Activated CD4-positive, alpha-beta T cell treated with anti-CD3 and anti-CD28 coated beads, Interleukin-2, amount 50 U/mL, for 1 hour (primary cell): Measurements from ENCODE around the gene PIK3CD.
A peak's percentile ranks its signal among the peaks of the same experiment; 100 is the strongest.
"Not testable (repeated sequence)": the region's sequence is repeated elsewhere in the genome, so short reads cannot be mapped to it uniquely, and the experiment has no call there.

ENCODE experiments used
- DNase-seq: peaks from one replicate; pipeline ENCODE4 v3.0.0-alpha.2; 2020

PIK3CD gene

DNA sequence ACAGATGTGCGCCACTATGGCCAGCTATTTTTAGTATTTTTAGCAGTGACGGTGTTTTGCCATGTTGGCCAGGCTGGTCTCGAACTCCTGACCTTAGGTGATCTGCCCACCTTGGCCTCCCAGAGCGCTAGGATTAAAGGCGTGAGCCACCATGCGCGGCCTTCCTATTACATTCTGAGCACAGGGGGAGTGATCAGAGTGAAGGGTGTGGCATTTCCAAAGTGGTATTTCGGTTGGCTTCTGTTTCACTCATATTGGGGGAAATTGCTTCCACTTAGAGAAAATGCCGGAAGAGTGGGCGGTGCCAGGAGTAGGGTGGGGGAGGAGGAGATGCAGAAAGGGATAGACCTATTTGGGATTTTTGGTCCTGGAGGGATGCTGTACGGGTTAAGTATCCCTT, 4.3 kb downstream of the PIK3CD start:
- DNase-seq: no peak

DNA sequence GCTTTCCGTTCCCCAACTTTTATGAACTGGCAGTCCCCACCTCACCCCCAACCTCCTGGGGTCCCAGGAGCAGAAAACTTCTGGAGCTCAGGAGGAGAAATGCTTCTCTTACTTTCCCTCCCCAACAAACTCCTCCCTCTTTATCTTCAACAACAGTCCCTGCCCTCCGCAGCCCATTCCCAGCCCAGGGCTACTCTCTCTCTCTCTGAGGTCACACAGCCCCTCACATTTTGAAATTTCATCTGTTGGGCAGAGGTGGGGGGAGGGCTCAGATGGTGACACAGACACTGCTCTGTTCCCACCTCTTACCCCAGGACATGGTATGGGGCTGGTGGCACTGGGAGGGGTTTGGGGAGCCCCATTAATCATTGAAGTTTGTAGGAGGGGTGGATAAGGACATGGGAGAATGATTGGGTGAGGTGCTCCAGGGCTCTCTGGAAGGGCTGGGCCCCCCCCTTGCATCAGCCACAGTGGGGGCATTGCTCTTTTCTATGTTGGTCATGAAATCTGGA, 6.0 kb downstream of the PIK3CD start:
- DNase-seq: no peak

- no peak for DNase-seq
Measured at GRCh38 chr1:9658199-9658598, 6.7 kb downstream of the PIK3CD start.

DNA sequence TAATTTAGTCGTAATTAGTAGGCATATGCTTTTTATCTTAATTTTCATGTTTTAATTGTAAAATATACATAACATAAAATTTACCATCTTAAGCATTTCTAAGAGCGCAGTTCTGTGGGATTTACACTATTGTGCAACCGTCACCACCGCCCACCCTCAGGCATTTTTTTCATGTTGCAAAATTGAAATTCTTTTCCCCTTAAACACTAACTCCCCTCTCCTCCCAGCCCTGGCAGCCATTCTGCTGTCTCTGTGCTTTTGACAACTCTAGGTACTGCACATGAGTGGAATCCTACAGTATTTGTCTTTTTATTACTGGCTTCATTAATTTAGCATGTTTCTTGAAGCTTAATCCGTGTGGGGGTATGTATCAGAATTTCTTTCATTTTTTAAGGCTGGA, 7.8 kb downstream of the PIK3CD start:
- DNase-seq: no peak

GRCh38 chr1:9663257-9663656, 11.7 kb downstream of the PIK3CD start:
- DNase-seq: no peak

- DNase-seq: no peak
Measured at GRCh38 chr1:9665193-9665592, 13.7 kb downstream of the PIK3CD start.

DNA sequence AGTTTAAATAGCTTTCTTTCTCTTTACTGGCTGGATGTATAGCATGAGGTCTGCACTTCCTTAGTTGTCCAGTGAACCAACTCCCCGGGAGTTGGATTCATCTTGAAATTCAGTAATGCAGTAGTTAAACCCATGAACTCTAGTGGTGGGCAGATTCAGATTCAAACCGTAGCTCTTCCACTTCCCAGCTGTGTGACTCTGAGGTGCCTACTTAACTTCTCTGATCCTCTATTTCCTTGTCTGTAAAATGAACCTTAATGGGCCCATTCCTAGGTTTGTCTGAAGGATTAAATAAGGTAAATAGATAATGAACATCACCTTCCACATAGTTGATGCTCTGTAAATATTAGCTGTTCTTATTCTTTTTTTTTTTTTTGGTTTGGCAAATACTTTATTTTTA, 16.5 kb downstream of the PIK3CD start:
- no peak for DNase-seq

GRCh38 chr1:9670085-9670484, 18.6 kb downstream of the PIK3CD start:
- DNase-seq: no peak

- no peak for DNase-seq
Measured at GRCh38 chr1:9671377-9672140, 20.0 kb downstream of the PIK3CD start.

GRCh38 chr1:9672444-9672843, 20.9 kb downstream of the PIK3CD start:
- DNase-seq: no peak

GRCh38 chr1:9675393-9675792, 23.9 kb downstream of the PIK3CD start:
- DNase-seq: no peak

DNA sequence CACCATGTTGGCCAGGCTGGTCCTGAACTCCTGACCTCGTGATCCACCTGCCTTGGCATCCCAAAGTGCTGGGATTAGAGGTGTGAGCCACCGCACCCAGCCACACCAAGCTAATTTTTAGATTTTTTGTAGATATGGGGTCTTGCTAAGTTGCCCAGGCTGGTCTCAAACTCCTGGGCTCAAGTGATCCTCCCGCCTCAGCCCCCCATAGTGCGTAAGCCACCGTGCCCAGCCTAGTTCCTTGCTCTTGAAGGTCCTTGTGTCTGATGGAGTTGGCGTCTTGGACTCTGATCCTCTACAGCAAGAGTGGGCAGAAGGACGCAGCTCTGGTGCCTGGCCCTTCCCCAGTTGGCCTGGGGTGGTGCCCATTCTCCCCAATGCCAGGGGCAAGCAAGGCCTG, 24.6 kb downstream of the PIK3CD start:
- DNase-seq: not testable (repeated sequence)

DNA sequence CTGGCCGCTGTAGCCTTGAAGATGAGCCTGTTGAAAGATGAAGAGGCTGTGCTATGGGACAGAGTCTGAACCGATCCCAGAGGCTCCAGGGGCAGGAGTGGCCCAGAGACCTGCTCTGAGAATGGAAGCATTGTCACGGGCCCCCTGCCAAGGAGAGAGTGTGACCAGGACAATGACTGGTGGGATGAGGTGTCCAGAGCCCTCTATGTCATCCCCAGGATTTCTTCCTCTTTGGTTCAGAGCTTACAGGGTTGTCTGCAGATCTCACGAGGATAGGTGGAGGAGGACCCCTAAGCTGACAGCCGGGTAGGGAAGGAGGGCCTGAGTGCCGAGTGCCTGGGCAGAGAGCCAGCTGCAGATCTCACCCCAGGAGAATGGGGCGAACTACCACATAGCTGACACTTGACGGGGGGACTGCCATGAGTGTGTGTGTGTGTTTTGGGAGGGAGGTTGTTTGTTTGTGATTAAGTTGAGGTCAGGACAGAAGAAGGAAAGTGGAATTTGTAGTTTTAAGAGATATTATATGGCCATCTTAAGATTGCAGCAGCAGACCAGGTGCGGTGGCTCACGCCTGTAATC, 25.4 kb downstream of the PIK3CD start:
- DNase-seq: no peak

- no peak for DNase-seq
Measured at GRCh38 chr1:9680091-9680490, 28.6 kb downstream of the PIK3CD start.

DNA sequence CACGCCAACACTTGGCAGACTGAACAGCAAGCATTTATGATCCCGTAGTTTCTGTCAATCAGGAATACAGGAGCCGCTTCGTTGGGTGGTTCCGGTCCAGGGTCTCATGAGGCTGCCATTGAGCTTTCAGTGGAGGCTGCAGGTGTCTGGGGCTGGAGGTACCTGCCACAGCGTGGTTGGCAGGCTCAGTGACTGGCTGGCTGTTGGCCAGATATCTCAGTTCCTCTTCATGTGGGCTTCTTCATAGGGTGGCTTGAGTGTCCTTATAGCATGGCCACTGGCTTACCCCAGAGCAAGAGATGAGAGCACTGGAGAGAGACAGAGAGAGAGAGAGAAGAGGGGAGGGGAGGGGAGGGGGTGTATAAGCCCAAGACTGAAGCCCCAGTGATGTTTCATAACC, 29.3 kb downstream of the PIK3CD start:
- DNase-seq: no peak

GRCh38 chr1:9684801-9685200, 33.3 kb downstream of the PIK3CD start:
- DNase-seq: no peak

DNA sequence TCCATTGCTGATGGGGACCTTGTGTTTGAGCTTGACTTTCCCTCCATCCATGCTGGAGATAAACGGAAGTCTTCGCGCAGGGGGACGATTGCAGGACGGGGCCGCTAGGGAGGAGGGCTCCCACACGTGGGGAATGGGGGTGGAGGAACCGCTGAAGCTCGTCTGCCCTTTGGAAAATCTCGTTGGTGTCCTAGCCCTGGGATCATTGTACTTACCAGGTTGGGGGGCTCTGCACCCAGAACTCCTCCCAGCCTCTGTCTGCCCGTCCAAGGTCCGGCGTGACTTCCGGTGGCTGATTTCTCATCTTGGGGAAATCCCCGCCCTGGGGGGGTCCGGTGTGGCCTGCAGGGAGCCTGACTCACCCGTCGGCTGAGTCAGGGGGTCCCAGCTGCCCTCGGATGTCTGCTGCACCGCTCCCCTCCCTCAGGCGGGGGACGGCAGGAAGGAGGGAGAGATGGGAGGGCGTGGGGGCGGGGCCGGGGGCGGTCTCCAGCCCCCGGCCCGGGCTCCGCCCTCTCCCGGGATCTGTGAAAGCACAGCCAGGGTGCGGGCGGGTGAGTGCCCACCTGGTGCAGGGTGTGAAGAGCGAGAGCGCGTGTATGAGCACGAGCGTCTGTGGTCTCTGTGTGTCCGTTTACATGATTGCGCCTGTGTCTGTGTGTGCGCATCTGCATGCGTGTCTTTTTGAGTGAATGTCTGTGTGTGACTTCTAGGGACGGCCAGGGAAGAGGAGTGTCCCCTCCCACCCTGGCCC, 35.8 kb downstream of the PIK3CD start:
- peak; percentile 64 for DNase-seq

GRCh38 chr1:9687874-9688582, 36.5 kb downstream of the PIK3CD start:
- DNase-seq: no peak

GRCh38 chr1:9688599-9688998, 37.1 kb downstream of the PIK3CD start:
- no peak for DNase-seq

DNA sequence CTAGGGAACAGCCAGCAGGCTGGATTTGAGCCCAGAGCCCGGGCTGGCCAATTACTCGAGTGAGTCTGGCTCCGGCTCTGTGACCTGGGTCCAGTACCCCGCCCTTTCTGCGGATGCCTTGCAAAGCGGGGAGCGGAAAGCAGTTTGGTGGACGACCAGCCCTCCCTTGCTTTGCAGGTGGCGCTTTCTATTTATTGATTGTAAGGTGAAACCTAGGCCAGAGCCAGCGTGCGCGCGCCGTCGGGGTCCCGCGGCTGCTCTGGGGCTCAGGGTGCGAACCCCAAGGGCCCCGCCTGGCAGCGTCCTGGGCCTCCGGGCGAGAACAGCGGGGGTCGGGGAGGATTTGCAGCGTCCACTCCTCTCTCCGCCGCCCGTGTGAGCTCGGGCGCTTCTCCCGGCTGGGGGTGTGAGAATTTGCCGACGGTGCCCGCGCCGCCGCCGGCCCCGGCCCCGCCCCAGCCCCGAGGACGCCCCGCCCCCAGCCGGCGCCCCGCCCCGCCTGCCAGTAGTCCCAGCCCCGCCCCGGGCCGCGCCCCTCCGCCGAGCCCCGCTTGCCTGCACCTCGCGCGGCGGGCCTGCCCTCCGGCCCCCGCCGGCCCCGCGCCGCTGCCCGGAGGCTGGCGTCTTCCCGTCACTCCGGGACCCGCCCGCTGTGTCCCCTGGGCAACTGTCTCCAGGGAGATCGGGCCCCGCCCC, 37.6 kb downstream of the PIK3CD start:
- peak; percentile 87 for DNase-seq

DNA sequence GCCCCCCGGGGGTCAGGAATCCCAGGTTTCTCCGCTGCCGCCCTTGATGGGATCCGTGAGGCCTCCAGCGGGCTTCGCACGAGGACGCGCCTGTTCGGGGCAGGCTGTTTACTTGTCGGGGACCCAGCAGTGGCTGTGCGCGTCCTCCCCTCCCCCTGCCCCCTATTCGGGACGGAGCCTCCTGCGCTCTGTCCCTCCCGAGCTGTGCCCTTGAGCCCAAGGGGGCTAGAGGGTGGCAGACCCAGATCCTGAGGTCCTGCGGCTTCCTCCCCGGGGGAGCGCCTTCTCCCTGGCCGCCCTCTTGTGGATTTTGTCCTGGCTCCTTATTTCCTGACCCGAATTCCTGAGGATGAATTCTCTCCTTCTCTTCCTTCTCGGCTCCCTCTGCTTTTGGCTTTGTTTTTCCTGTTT, 38.4 kb downstream of the PIK3CD start:
- DNase-seq: no peak

- no peak for DNase-seq
Measured at GRCh38 chr1:9690440-9691107, 39.0 kb downstream of the PIK3CD start.
